Lung (tissue), 12 donors: ENCODE results near the gene PCED1A. TPM values are rescaled to one million over a fixed set of nuclear protein-coding genes. Genes with fewer than 3 reads are reported as not detected.

Source experiments
- ATAC-seq: fragments of 200-7000 bp; cut with Tn5 transposase; one replicate; pipeline ENCODE4 v1.9.1; 2020; ENCODE audit warnings: moderate number of reproducible peaks; ENCODE audit not compliant: insufficient read depth, low FRiP score
- DNase-seq, 3 donors: peaks; one replicate each; pipeline ENCODE4 v3.0.0-alpha.2; 2013 to 2017
- H3K27ac ChIP-seq, 2 donors: one replicate each; pipeline ENCODE4 v1.5.1; 2013; ENCODE audit warnings: mild to moderate bottlenecking in 2 of 2, moderate library complexity in 2 of 2, control low read depth in 1 of 2, inconsistent platforms in 1 of 2, low read depth in 1 of 2, low read length in 1 of 2
- H3K27me3 ChIP-seq, 3 donors: one replicate each; pipeline ENCODE4 v1.5.1; 2013; ENCODE audit warnings: low read length in 2 of 3; ENCODE audit not compliant: control insufficient read depth in 3 of 3, insufficient read depth in 3 of 3
- H3K36me3 ChIP-seq, 4 donors: one replicate each; pipeline ENCODE4 v1.5.1; 2013; ENCODE audit warnings: low read length in 4 of 4, mild to moderate bottlenecking in 1 of 4, moderate library complexity in 1 of 4; ENCODE audit not compliant: control insufficient read depth in 4 of 4, insufficient read depth in 4 of 4
- H3K4me1 ChIP-seq, 5 donors: one replicate each; pipeline ENCODE4 v1.5.1; 2013; ENCODE audit warnings: low read length in 5 of 5, mild to moderate bottlenecking in 2 of 5, moderate library complexity in 1 of 5; ENCODE audit not compliant: control insufficient read depth in 5 of 5, insufficient read depth in 5 of 5
- H3K4me3 ChIP-seq: one replicate; pipeline ENCODE4 v1.5.1; 2013; ENCODE audit warnings: mild to moderate bottlenecking, control low read depth, moderate library complexity
- H3K9ac ChIP-seq, 2 donors: one replicate each; pipeline ENCODE4 v1.5.1; 2013; ENCODE audit warnings: low read length in 2 of 2, control low read depth in 1 of 2; ENCODE audit not compliant: insufficient read depth in 1 of 2
- H3K9me3 ChIP-seq, 4 donors: one replicate each; pipeline ENCODE4 v1.5.1; 2013; ENCODE audit warnings: low read length in 3 of 4, mild to moderate bottlenecking in 1 of 4, moderate library complexity in 1 of 4; ENCODE audit not compliant: control insufficient read depth in 4 of 4, insufficient read depth in 3 of 4
- CTCF ChIP-seq: IDR thresholded peaks from 2 replicates; pipeline ENCODE4 v1.5.1; 2012; ENCODE audit warnings: mild to moderate bottlenecking; ENCODE audit errors: control extremely low read depth, extremely low read depth
- WGBS, 2 donors: extraction: QIAGEN DNeasy Blood & Tissue Kit; methylation state at CpG; one replicate each; pipeline ENCODE4 v1.1.7; 2013; 5-methylcytosine and 5-hydroxymethylcytosine counted together
- polyA plus RNA-seq, 2 donors: library from polyadenylated mRNA; stranded (reverse); fragments of 200-250 nt; gene quantifications; one replicate each; pipeline ENCODE4 v1.2.1, GENCODE V29; 2013
- total RNA-seq, 2 donors: library from RNA; depleted of rRNA in 1 of 2; stranded (reverse); fragments of >200 nt in 1 of 2; gene quantifications; one replicate each; pipeline ENCODE4 v1.2.1, GENCODE V29; 2014 to 2021
- donor health status: control.
- donor health status: control.
- donor health status: Bipolar disorder and iron deficiency.
- donor health status: healthy.
- donor health status: DM: yes; HTN: yes; CAD: no.

The PCED1A gene
- total and polyA plus RNA-seq, 4 donors, result 26.2 to 40.4 (median 35.1) TPM

- 94 to 97% methylated on average over 3 of the region's 3 CpGs for WGBS, 2 donors
- Histone ChIP-seq H3K9me3 (no peaks in the 10 kb centered on the region), H3K36me3 (peaks cover 2 to 19% (median 8%) of the 10 kb centered on the region in 4 donors), H3K4me1 (peaks cover 0 to 17% (median 4%) of the 10 kb centered on the region in 5 donors), H3K27ac (no peak overlapping the region), H3K4me3 (no peak overlapping the region), H3K9ac (no peak overlapping the region), H3K27me3 (peaks cover 0 to 24% (median 19%) of the 10 kb centered on the region in 3 donors)
- TF ChIP-seq CTCF, result no peak
- ATAC-seq, result no peak
- DNase-seq, result no peak
Observed at GRCh38 chr20:2869381-2869780, 28.9 kb upstream of the PCED1A start.

GRCh38 chr20:2867081-2867864, 26.8 kb upstream of the PCED1A start:
- WGBS, 2 donors, result 51 to 64% methylated on average over 12 of the region's 12 CpGs
- ATAC-seq (no peak), DNase-seq (no peak)
- Histone ChIP-seq H3K4me3 (no peak overlapping the region), H3K27ac (no peak overlapping the region), H3K4me1 (peaks cover 0 to 8% (median 0%) of the 10 kb centered on the region in 5 donors), H3K9me3 (no peaks in the 10 kb centered on the region), H3K9ac (no peak overlapping the region), H3K36me3 (peaks cover 2 to 33% (median 9%) of the 10 kb centered on the region in 4 donors), H3K27me3 (peaks cover 0 to 16% (median 16%) of the 10 kb centered on the region in 3 donors)
- no peak for TF ChIP-seq CTCF

GRCh38 chr20:2866236-2866635, 25.8 kb upstream of the PCED1A start:
- H3K27ac ChIP-seq, result no peak overlapping the region
- no peak for TF ChIP-seq CTCF
- H3K27me3 ChIP-seq, result peaks cover 0 to 9% (median 7%) of the 10 kb centered on the region in 3 donors
- ATAC-seq, result no peak
- no peak overlapping the region for H3K9ac ChIP-seq
- no peak for DNase-seq
- no peak overlapping the region for H3K4me3 ChIP-seq
- H3K4me1 ChIP-seq, result peaks cover 0 to 8% (median 0%) of the 10 kb centered on the region in 5 donors
- H3K9me3 ChIP-seq, result no peaks in the 10 kb centered on the region
- 92 to 95% methylated on average over 11 of the region's 11 CpGs for WGBS, 2 donors
- H3K36me3 ChIP-seq, result peaks cover 5 to 43% (median 13%) of the 10 kb centered on the region in 4 donors
